Glomerular visceral epithelial cell (primary cell): ENCODE measurements around the gene CPNE7.
"Not testable (repeated sequence)": the region's sequence is repeated elsewhere in the genome, so short reads cannot be mapped to it uniquely, and the experiment has no call there.

Experiments used
- DNase-seq: peaks from one replicate; pipeline ENCODE4 v3.0.0-alpha.2; 2016; ENCODE audit errors: extremely low spot score

The CPNE7 gene

GRCh38 chr16:89565506-89566372 is 9.8 kb upstream of the CPNE7 start:
- peak; percentile 73 for DNase-seq

DNA sequence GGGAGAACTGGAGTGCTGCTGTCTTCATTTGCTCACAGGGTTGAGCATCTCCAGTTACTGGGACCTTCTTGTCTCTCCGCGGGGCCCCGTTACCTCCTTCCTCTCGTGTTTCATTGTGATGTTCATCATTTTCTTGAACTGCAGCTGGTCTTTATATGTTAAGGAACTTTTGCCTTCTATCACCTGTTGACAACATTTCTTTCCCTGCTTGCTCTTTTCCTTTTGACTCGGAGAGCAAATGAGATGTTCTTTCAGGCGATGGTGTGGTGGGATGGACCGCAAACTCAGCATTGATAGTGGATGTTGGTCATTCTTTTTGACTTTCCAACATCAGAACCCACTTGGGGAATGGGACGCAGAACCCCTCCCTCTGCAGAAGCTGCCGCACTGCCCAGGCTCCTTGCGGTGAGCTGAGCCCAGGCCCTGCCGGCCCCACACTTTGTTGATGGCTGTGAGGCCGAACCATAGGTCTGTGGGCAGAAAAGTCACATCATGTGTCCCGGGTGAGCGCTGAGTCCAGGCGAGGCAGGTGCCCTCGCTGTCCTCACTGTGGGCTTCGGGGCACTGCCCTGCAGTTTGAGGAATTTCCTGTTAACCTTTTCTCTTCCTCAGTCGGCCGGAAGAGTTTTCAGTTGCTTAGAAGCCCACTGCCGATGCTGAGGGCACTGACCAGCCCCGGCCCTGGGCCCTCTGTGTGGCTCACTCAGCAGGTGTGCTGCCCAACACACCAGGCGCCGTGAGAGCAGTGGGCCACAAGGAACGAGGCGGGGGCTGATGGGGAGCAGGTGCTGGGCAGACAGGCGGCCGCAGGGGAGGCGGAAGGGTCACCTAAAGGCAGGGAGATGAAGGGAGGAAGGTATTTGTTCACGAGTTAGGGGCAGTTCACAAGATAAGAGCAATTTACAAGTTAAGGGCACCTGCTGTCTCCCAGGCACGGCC is 7.6 kb upstream of the CPNE7 start:
- no peak for DNase-seq

DNA sequence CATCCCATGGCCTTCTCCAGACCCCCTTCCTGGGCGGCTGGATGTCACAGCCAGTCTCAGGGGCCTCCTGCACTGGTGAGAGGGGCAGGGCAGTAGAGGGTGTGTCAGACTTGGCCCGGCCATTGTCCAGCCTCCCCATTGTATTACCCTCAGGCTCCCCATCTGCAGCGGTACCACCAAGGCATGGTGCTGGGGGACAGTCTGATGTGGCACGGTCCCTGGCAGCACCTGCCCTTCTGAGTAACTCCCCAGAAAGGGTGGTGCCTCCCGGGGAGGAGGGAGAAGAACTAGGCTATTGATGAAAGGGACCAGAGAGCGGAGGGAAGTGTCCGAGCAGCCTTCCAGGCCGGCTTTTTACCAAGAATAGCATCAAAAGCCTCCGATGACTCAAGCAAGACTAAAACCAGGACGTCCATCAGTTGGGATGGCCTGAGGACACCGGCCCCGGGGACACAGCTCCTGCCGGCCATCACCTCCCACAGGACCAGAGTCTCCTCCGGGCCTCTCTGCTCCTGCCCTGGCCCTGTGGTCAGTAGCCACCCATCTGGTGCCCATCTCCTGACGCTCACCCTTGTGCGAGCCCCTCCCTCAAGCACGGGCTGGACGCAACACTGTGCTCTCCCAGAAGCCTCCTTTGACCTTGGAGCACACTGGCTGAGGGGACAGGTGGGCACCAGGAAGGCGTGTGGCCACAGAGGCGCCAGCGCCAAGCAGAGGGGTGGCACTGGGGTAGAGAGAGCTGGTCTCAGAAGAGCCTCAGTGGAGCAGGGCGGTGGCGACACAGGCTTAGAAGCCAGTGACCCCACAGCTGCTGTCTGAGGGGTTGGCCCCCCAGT is 5.8 kb upstream of the CPNE7 start:
- no peak for DNase-seq

DNA sequence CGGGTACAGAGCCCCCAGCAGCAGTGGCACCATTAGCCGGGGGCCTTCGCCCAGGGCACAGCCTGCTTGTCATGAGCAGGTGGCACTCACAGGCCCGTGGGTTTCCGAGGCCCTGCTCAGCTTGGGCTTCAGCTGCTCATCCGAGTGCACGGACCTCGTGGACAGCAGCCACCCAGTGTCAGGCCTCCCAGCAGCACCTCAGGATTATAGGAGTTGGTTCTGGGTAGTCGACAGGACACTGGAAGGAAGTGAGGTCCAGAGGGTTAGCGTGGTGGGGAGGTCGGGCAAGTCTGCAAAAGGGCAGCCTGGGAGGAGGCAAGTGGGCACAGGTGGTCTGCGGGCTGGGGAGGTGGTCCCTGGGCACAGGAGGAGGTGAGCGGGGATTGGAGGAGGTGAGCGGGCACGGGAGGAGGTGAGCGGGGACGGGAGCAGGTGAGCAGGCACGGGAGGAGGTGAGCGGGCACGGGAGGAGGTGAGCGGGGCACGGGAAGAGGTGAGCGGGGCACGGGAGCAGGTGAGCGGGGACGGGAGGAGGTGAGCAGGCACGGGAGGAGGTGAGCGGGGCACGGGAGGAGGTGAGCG is 5.1 kb upstream of the CPNE7 start:
- no peak for DNase-seq

DNA sequence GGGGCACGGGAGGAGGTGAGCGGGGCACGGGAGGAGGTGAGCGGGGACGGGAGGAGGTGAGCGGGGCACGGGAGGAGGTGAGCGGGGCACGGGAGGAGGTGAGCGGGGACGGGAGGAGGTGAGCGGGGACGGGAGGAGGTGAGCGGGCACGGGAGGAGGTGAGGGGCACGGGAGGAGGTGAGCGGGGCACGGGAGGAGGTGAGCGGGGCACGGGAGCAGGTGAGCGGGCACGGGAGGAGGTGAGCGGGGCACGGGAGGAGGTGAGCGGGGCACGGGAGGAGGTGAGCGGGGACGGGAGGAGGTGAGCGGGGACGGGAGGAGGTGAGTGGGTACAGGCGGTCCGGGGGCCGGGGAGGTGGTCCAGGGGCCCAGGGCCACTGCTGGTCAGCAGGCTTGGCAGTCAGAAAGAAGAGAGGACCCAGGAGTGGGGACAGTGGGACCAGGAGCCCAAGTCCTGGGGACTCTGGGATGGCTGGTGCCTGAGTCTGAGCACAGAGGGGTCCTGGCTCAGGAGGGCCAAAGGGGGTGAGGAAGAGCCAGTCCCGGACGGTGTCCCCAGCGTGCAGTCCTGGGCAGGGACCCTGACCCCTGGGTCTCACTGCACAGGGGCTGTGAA is 4.5 kb upstream of the CPNE7 start:
- DNase-seq, result not testable (repeated sequence)

DNA sequence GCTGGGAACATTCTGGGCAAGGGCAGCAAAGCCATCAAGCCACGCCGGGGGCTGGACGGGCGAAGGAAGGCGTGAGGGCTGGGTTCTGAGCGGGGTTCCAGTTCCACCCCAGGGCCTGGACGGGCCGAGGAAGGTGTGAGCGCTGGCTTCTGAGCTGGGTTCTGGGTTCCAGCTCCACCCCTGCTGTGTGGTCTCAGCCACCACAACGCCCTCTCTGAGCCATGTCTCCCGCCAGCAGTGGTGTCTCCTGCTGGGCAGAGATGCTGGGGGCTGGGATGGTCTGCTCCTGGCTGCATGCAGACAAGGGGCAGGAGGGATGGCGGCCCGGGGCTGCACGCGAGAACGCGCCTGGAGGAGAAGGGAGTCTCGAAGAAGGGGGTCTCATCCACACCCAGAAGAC is 3.9 kb upstream of the CPNE7 start:
- DNase-seq, result no peak

DNA sequence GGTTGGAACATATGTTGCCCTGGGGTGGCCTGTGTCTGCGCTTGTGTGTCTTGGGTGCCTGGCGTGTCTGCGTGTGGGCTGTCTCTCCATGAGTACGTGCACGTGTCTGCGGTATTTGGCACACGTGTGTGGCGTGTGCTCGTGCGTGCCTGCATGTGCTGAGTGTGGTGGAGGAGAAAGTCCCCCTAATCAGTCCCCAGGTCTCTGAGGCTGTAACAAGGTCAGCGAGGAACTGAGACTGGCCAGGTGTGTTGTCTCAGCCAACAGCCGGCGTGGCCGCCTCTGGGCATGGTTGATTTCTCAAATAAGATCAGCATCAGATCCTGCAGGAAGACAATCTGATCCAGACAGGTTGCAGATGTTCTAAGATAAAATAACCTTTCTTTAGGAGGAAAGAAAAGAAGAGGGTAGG is 3.5 kb upstream of the CPNE7 start:
- DNase-seq, result no peak

DNA sequence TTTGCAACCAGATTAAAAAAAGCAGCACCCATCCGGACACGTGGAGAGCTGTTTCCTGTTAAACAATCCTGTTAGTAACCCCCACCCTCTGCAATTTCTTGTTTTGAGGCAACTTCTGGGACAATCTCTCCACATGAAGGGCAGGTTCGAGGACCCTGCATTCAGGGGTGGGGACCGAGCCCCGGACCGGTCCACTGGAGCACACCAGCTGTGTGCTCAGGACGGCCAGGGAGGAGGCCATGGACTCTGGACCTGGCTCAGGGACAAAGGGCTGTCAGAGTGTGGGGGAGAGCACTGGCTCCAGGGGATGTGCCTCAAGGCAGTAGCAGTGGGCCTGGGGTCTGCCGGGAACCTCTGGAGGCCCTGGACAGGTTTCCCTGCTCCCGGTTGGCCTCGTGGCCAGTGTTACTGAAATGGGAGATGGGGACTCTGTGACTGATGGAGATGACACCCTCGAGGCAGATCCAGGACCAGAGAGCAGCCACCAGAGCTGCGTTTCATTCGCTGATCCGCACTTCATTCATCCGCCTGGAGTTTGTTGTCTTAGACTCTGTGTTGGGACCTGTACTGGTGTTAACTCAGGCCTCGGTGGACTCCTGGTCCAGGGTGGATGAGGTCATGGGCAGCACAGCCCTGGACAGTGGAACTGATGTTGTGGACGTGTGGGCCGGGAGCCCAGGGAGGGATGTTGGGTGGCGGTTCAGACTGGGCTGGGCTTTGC is 2.9 kb upstream of the CPNE7 start:
- no peak for DNase-seq

DNA sequence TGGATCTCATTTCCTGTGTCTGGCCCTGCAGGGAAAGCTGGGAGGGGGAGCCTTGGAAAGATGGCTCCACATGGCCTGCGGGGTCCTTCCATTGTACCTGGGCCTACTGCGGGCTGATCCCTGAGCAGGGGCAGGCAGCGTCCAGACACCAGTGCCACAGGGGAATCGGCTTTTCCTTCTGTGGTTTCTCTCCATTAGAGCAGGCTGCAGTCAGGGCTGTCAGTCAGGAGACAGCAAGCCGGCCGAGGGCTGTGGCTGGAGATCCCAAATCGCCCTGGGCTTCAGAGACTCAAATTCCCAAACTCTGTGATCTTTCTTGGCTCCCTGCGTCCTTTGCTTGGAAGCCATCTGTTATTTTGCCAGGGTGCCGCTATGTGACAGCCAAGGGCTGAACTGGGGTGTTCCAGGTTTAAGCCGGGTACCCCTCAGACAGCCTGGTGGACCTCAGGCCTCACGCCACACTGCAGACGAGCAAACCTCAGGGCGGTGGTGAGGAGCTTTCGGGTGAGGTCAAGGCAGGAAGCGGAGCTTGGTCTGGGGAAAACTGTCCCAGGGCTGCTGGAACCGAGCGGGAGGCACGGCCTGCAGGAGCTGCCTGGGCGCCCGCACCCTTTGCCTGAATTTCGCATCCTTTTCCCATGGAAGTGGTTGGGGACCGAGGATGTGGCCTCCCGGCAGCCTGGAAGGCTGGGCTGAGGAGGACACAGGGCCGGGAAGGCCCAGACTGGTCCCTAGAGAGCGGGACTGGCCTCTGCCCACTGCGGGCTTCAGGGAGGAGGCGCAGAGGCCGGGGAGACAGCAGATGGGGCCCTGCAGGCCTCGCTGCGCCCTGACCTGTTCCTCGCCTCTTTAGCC is 1.5 kb upstream of the CPNE7 start:
- DNase-seq, result no peak

GRCh38 chr16:89574681-89575246 is 794 bp upstream of the CPNE7 start:
- DNase-seq, result peak; percentile 48

DNA sequence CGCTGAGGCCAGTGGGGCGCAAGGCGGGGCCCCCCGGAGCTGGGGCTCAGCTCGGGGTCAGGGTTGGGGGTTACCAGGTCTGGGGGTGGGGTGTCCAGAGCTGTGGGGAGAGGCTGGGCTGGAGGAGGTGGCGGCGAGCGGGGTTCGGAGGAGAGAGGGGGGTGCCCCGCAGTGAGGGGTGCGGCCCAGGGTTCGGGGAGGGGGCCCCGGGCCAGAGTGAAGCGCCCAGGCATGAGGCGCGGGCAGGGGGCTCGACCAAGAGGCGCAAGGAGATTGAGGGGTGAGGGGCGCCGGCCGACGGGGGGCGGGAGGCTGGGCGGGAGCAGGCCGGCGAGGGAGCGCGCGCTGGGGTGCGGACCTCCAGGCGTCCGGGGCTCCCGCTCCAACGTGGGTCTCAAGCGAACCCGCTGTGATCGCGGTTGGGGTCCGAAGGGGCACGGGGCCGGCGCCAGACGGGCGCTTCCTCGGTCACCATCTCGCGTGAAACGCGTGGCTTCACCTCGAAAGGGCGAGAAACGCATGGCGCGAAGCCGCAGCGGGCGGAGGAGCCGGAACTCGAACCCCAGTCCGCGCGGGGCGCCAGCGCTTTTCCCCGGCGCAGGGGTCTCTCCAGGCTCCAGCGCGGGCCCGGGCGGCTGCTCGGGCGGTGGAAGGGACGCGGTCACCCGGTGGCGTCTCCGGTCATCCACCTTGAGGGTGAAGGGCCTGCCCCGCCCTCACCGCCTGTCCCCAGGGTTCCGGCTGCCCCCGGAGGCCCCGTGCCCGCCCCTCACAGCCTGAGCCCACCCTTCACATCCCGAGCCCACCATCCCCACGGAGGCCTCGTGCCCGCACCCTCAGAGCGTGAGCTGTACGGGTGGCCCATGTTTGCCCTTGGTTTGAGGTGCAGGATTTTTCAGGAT is 846 bp downstream of the CPNE7 start:
- DNase-seq, result no peak

GRCh38 chr16:89577055-89577759 is 1.6 kb downstream of the CPNE7 start:
- DNase-seq, result no peak

DNA sequence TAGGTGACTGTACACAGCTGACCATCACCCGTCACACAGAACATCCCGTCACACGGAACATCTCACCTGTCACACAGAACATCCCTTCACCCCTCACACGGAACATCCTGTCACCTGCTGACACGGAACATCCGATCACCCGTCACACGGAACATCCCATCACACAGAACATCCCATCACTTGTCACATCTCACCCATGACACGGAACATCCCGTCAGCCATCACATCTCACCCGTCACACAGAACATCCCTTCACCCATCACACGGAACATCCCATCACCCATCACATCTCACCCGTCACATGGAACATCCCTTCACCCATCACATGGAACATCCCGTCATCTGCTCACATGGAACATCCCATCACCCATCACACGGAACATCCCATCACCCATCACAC is 3.8 kb downstream of the CPNE7 start:
- DNase-seq, result no peak

DNA sequence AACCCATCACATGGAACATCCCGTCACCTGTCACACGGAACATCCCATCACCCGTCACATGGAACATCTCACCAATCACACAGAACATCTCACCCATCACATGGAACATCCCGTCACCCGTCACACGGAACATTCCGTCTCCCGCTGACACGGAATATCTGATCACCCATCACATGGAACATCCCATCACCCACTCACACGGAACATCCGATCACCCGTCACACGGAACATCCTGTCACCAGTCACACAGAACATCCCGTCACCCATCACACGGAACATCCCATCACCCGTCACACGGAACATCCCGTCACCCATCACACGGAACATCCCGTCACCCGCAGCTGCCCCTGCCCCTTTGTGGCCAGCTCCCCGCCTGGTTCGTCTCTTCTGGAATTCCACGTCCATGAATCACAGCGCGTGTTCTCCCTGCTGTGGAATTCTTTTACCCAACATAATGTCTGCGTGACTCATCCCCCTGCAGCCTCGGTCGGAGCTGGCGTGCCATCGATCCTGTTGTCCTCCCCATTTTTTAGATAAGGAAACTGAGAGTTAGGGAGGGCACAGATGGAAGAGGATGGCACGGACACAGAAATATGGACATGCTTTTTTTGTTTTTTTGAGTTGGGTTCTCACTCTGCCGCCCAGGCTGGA is 5.6 kb downstream of the CPNE7 start:
- peak; percentile 94 for DNase-seq

DNA sequence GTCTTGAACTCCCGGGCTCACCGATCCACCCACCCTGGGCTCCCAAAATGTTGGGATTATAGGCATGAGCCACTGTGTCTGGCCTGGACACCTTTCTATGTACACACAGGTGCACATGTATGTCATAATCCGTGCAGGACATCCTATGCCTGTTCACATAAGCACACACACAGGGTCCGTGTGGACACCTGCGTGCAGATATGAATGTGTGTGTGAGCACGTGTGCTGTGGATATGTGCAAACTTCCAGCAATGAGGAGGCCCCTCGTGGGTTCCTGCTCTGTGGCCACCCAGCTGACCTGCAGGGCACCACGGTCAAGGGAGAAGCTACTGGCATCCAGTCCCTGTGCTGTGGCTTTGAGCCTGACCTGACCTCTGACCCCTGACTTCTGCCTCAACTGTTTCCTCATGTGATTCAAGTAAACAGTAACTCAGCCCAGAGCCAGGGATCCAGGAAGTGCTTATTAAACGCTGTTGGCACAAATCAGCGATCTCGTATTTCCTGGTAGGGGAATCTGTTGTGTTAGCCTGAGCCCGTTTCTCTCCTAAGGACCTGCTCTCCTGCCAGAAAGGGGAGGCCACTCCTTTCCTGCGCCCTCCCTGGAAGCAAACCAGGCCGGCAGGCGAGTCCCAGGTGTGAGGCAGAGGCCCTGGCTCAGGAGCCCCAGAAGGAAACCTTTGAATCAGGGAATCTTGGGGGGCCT is 6.5 kb downstream of the CPNE7 start:
- peak; percentile 36 for DNase-seq

DNA sequence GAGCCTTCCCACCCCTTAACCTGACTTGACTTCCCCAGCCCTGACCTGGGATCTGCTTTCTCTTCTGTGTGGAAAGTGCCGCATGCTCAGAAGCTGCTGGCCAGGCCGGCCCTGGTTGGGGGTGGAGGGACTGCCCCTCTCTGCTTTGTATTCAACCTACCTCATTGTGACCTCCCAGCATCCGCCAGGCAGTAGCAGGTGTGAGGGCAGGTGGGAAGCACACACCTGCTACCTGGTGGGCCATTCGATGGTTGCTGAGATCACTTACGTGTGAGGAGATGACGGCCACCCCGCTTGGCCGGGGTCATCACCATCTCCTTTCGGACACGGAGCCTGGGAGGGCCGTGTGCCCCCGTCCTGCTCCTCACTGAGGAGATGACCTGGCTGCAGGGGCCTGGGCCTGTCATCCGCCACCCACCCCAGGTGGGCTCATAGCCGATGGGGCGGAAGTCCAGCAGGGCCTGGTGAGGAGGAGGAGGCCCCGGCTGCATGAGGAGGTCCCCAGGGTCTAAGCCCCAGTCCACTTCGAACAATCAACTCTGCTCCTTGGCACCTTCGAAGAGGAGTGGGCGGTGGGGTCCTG is 7.1 kb downstream of the CPNE7 start:
- DNase-seq, result no peak
